Ishikawa (cell line): ENCODE data around the gene CEP41.

Source experiments
- CEBPB ChIP-seq: IDR thresholded peaks from 2 replicates; pipeline ENCODE4 v1.6.1; 2012
- CREB1 ChIP-seq: IDR thresholded peaks from 2 replicates; pipeline ENCODE4 v1.6.1; 2012; ENCODE audit warnings: low read depth
- EGR1 ChIP-seq: IDR thresholded peaks from 2 replicates; pipeline ENCODE4 v1.6.1; 2012
- EP300 ChIP-seq: IDR thresholded peaks from 2 replicates; pipeline ENCODE4 v1.6.1; 2012; ENCODE audit warnings: borderline replicate concordance
- FOXM1 ChIP-seq: IDR thresholded peaks from 2 replicates; pipeline ENCODE4 v1.6.1; 2012; ENCODE audit warnings: low read depth, borderline replicate concordance
- MAX ChIP-seq: IDR thresholded peaks from 2 replicates; pipeline ENCODE4 v1.6.1; 2012
- NFIC ChIP-seq: IDR thresholded peaks from 2 replicates; pipeline ENCODE4 v1.6.1; 2012
- RAD21 ChIP-seq: IDR thresholded peaks from 2 replicates; pipeline ENCODE4 v1.6.1; 2012; ENCODE audit warnings: low read depth
- REST ChIP-seq: IDR thresholded peaks from 2 replicates; pipeline ENCODE4 v1.6.1; 2012; ENCODE audit warnings: low read depth, mild to moderate bottlenecking
- TAF1 ChIP-seq: IDR thresholded peaks from 2 replicates; pipeline ENCODE4 v1.6.1; 2012; ENCODE audit warnings: low read depth, mild to moderate bottlenecking
- TCF12 ChIP-seq: IDR thresholded peaks from 2 replicates; pipeline ENCODE4 v1.6.1; 2012; ENCODE audit warnings: low read depth
- TEAD4 ChIP-seq: IDR thresholded peaks from 2 replicates; pipeline ENCODE4 v1.6.1; 2012
- USF1 ChIP-seq: IDR thresholded peaks from 2 replicates; pipeline ENCODE4 v1.6.1; 2012
- YY1 ChIP-seq: IDR thresholded peaks from 2 replicates; pipeline ENCODE4 v1.6.1; 2012; ENCODE audit warnings: low read depth
- ZBTB7A ChIP-seq: IDR thresholded peaks from 2 replicates; pipeline ENCODE4 v1.6.1; 2012; ENCODE audit warnings: low read depth

Gene CEP41

GRCh38 chr7:130440527-130441365, at the start of gene CEP41:
TSS of gene CEP41 (minus strand) at chr7:130441016. CDS start at chr7:130440966, 50 bp downstream.
- TF ChIP-seq EGR1 = no peak
- 0 out of 2 replicates have a peak, but pooled peaks have one; percentile 53 for TF ChIP-seq FOXM1
- TF ChIP-seq TEAD4 = no peak
- TF ChIP-seq CREB1 = no peak
- TF ChIP-seq TCF12 = no peak
- no peak for TF ChIP-seq REST
- no peak for TF ChIP-seq RAD21
- TF ChIP-seq MAX = peak; percentile 70
- TF ChIP-seq USF1 = peak; percentile 16
- TF ChIP-seq CEBPB = no peak
- TF ChIP-seq NFIC = no peak
- TF ChIP-seq EP300 = no peak
- TF ChIP-seq YY1 = no peak
- TF ChIP-seq TAF1 = no peak; the same call in 1 of the 2 replicates
- TF ChIP-seq ZBTB7A = peak; percentile 86

GRCh38 chr7:130490311-130490791, 49.5 kb upstream of the CEP41 start:
- TF ChIP-seq EGR1 (no peak), ZBTB7A (no peak), MAX (no peak), CREB1 (no peak), REST (no peak), TEAD4 (no peak), USF1 (no peak), EP300 (no peak), TAF1 (no peak), FOXM1 (no peak), RAD21 (no peak), TCF12 (no peak), YY1 (no peak), CEBPB (no peak), NFIC (no peak)

GRCh38 chr7:130489140-130489983, 48.5 kb upstream of the CEP41 start:
- TF ChIP-seq ZBTB7A = no peak
- no peak for TF ChIP-seq CREB1
- no peak for TF ChIP-seq TEAD4
- no peak for TF ChIP-seq TAF1
- no peak for TF ChIP-seq NFIC
- TF ChIP-seq MAX = no peak
- TF ChIP-seq YY1 = no peak

- TF ChIP-seq TEAD4 (no peak), USF1 (no peak), CREB1 (no peak), REST (no peak), CEBPB (no peak), EGR1 (no peak), EP300 (no peak), RAD21 (no peak), ZBTB7A (no peak), YY1 (no peak), MAX (no peak), TCF12 (no peak), FOXM1 (no peak), NFIC (no peak), TAF1 (no peak)
Measured at GRCh38 chr7:130488392-130489139, 47.8 kb upstream of the CEP41 start.
